ENCODE data around the gene CMTM8. TPM values are rescaled to one million over a fixed set of nuclear protein-coding genes. Genes with fewer than 3 reads are reported as not detected.

CMTM8 gene
- total RNA-seq, 1 donor, result 1.1 TPM

DNA sequence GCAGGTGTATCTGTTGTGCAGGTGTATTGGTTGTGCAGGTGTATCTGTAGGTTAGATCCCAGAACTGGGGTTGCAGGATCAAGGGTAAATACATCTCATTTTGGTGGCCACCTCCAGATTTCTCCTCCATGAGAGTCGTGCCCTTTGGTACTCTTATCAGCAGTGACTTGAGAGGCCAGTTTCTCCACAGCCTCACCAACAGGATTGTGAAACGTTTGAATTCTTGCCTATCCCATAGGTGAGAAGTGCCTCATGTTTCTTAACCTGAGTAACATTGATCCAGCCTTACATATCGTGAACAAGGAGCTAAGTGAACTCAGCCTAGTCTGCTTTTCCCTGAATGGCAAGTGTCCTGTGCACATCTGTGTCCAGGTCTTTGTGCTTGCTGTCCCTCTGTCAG lies 55.4 kb downstream of the CMTM8 start:
- H3K4me3 ChIP-seq (ENCODE audit: low read depth, low read length), result no peak overlapping the region
- DNase-seq (ENCODE audit: low read depth), result no peak
- TF ChIP-seq, protein P1, sequence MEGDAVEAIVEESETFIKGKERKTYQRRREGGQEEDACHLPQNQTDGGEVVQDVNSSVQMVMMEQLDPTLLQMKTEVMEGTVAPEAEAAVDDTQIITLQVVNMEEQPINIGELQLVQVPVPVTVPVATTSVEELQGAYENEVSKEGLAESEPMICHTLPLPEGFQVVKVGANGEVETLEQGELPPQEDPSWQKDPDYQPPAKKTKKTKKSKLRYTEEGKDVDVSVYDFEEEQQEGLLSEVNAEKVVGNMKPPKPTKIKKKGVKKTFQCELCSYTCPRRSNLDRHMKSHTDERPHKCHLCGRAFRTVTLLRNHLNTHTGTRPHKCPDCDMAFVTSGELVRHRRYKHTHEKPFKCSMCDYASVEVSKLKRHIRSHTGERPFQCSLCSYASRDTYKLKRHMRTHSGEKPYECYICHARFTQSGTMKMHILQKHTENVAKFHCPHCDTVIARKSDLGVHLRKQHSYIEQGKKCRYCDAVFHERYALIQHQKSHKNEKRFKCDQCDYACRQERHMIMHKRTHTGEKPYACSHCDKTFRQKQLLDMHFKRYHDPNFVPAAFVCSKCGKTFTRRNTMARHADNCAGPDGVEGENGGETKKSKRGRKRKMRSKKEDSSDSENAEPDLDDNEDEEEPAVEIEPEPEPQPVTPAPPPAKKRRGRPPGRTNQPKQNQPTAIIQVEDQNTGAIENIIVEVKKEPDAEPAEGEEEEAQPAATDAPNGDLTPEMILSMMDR (IDR thresholded peaks at IDR 0.05; ENCODE audit: insufficient read depth, low read length), result no peak

- DNase-seq (ENCODE audit: low read depth), result peak; percentile 74
- H3K4me3 ChIP-seq (ENCODE audit: low read depth, low read length), result no peak overlapping the region
- TF ChIP-seq, protein P1 (IDR thresholded peaks at IDR 0.05; ENCODE audit: insufficient read depth, low read length), result peak; percentile 91
Observed at GRCh38 chr3:32296251-32297204, 58.0 kb downstream of the CMTM8 start.

DNA sequence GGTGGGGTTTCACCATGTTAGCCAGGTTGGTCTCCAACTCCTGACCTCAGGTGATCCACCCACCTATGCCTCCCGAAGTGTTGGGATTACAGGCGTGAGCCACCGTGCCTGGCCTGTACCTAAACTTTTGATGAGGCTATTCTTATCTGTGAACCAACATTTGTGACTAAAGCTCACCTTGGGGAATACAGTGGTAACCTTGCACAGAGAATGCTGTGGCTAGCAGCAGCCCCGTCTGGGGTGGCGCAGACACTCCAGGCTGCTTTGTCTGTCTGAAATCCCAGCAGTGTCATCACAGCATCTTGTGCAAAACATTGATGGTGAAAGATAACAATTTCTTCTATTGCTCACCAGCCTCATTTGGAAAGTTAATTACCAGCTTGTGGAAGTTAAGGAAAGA lies 58.9 kb downstream of the CMTM8 start:
- DNase-seq (ENCODE audit: low read depth), result no peak
- no peak overlapping the region for H3K4me3 ChIP-seq (ENCODE audit: low read depth, low read length)
- TF ChIP-seq, protein P1 (IDR thresholded peaks at IDR 0.05; ENCODE audit: insufficient read depth, low read length), result no peak

GRCh38 chr3:32301426-32301825 lies 62.9 kb downstream of the CMTM8 start:
- H3K4me3 ChIP-seq (ENCODE audit: low read depth, low read length), result no peak overlapping the region
- TF ChIP-seq, protein P1 (IDR thresholded peaks at IDR 0.05; ENCODE audit: insufficient read depth, low read length), result no peak
- no peak for DNase-seq (ENCODE audit: low read depth)

DNA sequence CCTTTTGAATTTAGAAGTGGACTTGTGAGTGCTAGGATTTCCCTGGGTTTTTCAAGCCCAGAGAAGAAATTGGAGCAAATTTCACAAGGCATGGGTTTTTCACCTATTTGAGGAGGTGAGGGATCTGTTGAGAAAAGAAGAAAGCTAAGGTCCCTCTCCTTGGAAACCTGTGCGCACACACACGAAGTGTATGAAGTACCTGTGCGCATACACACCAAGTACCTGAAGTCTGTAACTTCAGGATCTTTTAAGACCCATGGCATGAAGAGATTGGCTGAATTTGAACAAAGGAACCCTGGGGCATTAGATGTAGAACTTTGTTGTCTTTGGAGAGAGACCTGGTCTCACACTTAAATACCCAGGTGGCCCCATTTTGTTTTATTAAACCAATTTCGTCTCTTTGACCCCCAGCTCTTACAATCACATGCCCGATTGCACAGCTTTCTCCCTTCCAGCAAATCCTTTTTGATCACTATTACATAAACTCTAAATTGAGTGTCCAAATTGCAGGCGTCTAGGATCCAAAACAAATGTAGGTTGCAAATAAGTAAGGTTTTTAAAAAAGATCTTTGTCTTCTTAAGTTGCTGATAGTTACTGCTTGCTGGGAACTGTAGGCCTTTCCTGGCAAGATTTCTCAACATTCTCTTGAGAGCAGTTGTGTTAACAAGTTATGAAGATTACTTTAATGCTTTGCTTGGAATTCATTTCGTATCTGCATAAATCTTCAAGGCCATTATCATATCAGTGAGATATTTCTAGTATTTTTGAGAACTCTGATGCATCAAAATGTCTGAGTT lies 64.3 kb downstream of the CMTM8 start:
- TF ChIP-seq, protein P1 (IDR thresholded peaks at IDR 0.05; ENCODE audit: insufficient read depth, low read length), result no peak
- DNase-seq (ENCODE audit: low read depth), result peak; percentile 27
- H3K4me3 ChIP-seq (ENCODE audit: low read depth, low read length), result no peak overlapping the region

GRCh38 chr3:32303399-32303747 lies 64.9 kb downstream of the CMTM8 start:
- no peak for DNase-seq (ENCODE audit: low read depth)
- TF ChIP-seq, protein P1 (IDR thresholded peaks at IDR 0.05; ENCODE audit: insufficient read depth, low read length), result no peak
- H3K4me3 ChIP-seq (ENCODE audit: low read depth, low read length), result no peak overlapping the region
